HG02970 (cell line): Measurements from ENCODE around the gene TNP1.

Experiments
- ATAC-seq: cut with Tn5 transposase; IDR thresholded peaks from one replicate; pipeline ENCODE4 v1.9.1; 2021; ENCODE audit warnings: mild to moderate bottlenecking, moderate library complexity, moderate number of reproducible peaks; ENCODE audit not compliant: unreplicated experiment, low FRiP score

TNP1 gene

GRCh38 chr2:216877085-216877484, 17.2 kb upstream of the TNP1 start:
- ATAC-seq: no peak

GRCh38 chr2:216875862-216876261, 16.0 kb upstream of the TNP1 start:
- ATAC-seq: no peak

- ATAC-seq: no peak
Measured at GRCh38 chr2:216873573-216873972, 13.7 kb upstream of the TNP1 start.

- no peak for ATAC-seq
Measured at GRCh38 chr2:216872624-216873023, 12.8 kb upstream of the TNP1 start.

GRCh38 chr2:216872040-216872439, 12.2 kb upstream of the TNP1 start:
- no peak for ATAC-seq

GRCh38 chr2:216871333-216871934, 11.6 kb upstream of the TNP1 start:
- ATAC-seq: no peak

- ATAC-seq: no peak
Measured at GRCh38 chr2:216870508-216871332, 10.9 kb upstream of the TNP1 start.

GRCh38 chr2:216866515-216867095, 6.7 kb upstream of the TNP1 start:
- ATAC-seq: no peak

GRCh38 chr2:216865658-216866057, 5.8 kb upstream of the TNP1 start:
- ATAC-seq: no peak

GRCh38 chr2:216863946-216864345, 4.1 kb upstream of the TNP1 start:
- ATAC-seq: no peak

GRCh38 chr2:216862628-216863398, 2.9 kb upstream of the TNP1 start:
- ATAC-seq: no peak

- no peak for ATAC-seq
Measured at GRCh38 chr2:216860426-216861137, 718 bp upstream of the TNP1 start.

GRCh38 chr2:216858312-216858711, 1.6 kb downstream of the TNP1 start:
- no peak for ATAC-seq

GRCh38 chr2:216857131-216857550, 2.7 kb downstream of the TNP1 start:
- no peak for ATAC-seq

- ATAC-seq: no peak
Measured at GRCh38 chr2:216856406-216857065, 3.3 kb downstream of the TNP1 start.

GRCh38 chr2:216855605-216856004, 4.3 kb downstream of the TNP1 start:
- ATAC-seq: no peak

- ATAC-seq: no peak
Measured at GRCh38 chr2:216855079-216855478, 4.8 kb downstream of the TNP1 start.

- ATAC-seq: no peak
Measured at GRCh38 chr2:216851486-216852090, 8.3 kb downstream of the TNP1 start.

- no peak for ATAC-seq
Measured at GRCh38 chr2:216850665-216851322, 9.1 kb downstream of the TNP1 start.
